HUES6 (cell line): Measurements from ENCODE around the gene CPNE9.
A peak's percentile ranks its signal among the peaks of the same experiment; 100 is the strongest.

ENCODE experiments used
- H3K27ac ChIP-seq: 2 replicates; pipeline ENCODE4 v1.7.0; 2013; ENCODE audit warnings: low read depth, mild to moderate bottlenecking, low read length, inconsistent platforms
- H3K27me3 ChIP-seq: 2 replicates; pipeline ENCODE4 v1.6.1; 2013; ENCODE audit warnings: low read length; ENCODE audit not compliant: control insufficient read depth, insufficient read depth
- H3K36me3 ChIP-seq: 2 replicates; pipeline ENCODE4 v1.6.1; 2013; ENCODE audit warnings: low read length; ENCODE audit not compliant: control insufficient read depth, insufficient read depth
- H3K4me1 ChIP-seq: 2 replicates; pipeline ENCODE4 v1.6.1; 2013; ENCODE audit warnings: low read length; ENCODE audit not compliant: control insufficient read depth, insufficient read depth
- H3K4me3 ChIP-seq: 2 replicates; pipeline ENCODE4 v1.5.1; 2013; ENCODE audit warnings: low read depth, low read length
- H3K9ac ChIP-seq: one replicate; pipeline ENCODE4 v1.6.1; 2013; ENCODE audit warnings: mild to moderate bottlenecking, low read length
- H3K9me3 ChIP-seq: 2 replicates; pipeline ENCODE4 v1.6.1; 2013; ENCODE audit warnings: low read depth, low read length; ENCODE audit not compliant: control insufficient read depth, insufficient read depth

Gene CPNE9

DNA sequence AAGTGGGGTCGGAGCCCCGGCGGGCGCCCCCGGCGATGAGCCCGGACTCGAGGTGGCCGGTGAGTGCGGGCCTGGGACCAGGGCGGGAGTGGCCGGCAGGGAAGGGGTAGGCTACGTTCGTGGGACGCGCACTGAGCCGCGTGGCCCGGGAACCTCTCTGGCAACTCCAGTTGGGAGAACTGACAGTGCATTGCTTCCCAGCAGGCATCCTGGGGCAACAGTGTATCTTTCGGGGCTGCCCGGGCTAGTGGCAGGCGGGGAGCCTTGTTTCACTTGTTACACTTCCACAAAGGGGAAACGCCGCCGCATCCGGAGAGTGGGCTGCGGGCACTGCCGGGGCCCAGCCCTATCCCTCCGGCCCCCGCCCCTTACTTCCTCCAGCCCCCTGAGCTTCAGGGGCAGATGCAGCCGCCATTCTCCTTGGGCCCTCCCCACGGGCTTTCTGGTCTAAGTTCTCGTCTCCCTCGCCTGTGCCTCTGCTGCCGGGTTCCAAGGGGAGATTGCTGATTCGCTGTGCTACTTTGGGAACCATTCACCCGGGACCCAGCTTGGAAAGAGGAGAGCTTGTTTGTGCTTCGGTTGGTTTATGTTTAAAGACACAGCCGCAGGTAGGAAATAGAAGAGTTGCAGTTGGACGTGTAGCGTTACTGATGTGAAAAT is 28.6 kb downstream of the CPNE9 start:
- Histone ChIP-seq H3K36me3 (peaks cover 41% of the 10 kb centered on the region), H3K9ac (peak overlapping the region; percentile 100), H3K27me3 (no peaks in the 10 kb centered on the region), H3K4me3 (peak overlapping the region; percentile 98), H3K4me1 (peaks cover 12% of the 10 kb centered on the region), H3K9me3 (no peaks in the 10 kb centered on the region), H3K27ac (peak overlapping the region; percentile 100)

DNA sequence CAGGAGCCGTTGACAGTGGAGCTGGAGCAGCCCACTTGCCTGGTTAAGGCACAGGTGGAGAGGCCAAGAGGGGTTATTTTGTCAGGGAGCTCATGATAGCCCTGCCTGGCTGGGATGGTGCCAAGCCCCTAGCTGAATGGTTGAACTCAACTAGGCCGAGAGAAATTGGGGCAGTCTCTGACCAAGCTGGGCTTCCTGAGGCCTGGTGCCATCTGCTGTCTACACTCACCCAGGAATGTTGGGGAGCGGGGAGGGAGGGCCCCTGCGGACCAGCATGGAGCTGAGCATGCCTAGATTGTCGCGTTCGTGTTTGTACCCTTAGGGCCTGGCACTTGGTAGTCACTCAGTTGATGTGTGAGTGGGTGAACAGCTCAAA is 29.1 kb downstream of the CPNE9 start:
- H3K4me1 ChIP-seq, result peaks cover 12% of the 10 kb centered on the region
- no peak overlapping the region for H3K27ac ChIP-seq
- H3K27me3 ChIP-seq, result no peaks in the 10 kb centered on the region
- no peaks in the 10 kb centered on the region for H3K9me3 ChIP-seq
- peaks cover 46% of the 10 kb centered on the region for H3K36me3 ChIP-seq
- peak overlapping the region; percentile 98 for H3K4me3 ChIP-seq
- peak overlapping the region; percentile 100 for H3K9ac ChIP-seq

DNA sequence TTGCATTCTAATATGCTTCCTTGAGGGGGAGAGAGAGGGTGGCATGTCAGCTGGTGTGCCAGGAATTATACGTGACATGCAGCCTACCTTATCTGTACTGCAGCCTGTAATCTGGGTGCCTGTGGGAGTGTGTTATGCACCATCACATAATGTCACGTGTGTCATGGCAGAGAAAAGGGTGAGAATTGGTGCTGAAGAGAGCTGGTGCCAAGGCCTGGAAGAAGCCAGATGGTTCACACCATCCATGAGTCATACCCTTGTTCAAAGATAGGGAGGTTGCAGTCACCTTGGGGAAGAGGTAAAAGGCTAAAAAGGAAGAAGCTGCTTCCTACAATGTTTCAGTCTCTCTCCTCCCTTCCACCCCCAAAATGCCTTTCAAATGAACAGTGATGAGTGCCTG is 33.2 kb downstream of the CPNE9 start:
- no peak overlapping the region for H3K27ac ChIP-seq
- peaks cover 88% of the 10 kb centered on the region for H3K36me3 ChIP-seq
- H3K4me3 ChIP-seq, result no peak overlapping the region
- H3K9me3 ChIP-seq, result no peaks in the 10 kb centered on the region
- H3K4me1 ChIP-seq, result peaks cover 6% of the 10 kb centered on the region
- no peak overlapping the region for H3K9ac ChIP-seq
- no peaks in the 10 kb centered on the region for H3K27me3 ChIP-seq

DNA sequence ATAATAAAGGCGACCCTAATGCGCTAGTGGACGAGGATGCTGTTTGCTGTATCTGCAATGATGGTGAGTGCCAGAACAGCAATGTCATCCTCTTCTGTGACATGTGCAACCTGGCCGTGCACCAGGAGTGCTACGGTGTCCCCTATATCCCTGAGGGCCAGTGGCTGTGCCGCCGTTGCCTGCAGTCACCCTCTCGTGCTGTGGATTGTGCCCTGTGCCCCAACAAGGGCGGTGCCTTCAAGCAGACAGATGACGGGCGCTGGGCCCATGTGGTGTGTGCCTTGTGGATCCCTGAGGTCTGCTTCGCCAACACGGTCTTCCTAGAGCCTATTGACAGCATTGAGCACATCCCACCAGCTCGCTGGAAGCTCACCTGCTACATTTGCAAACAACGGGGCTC is 35.5 kb downstream of the CPNE9 start:
- H3K9me3 ChIP-seq, result no peaks in the 10 kb centered on the region
- no peak overlapping the region for H3K9ac ChIP-seq
- H3K4me3 ChIP-seq, result no peak overlapping the region
- H3K27me3 ChIP-seq, result no peaks in the 10 kb centered on the region
- peaks cover 97% of the 10 kb centered on the region for H3K36me3 ChIP-seq
- no peaks in the 10 kb centered on the region for H3K4me1 ChIP-seq
- no peak overlapping the region for H3K27ac ChIP-seq

DNA sequence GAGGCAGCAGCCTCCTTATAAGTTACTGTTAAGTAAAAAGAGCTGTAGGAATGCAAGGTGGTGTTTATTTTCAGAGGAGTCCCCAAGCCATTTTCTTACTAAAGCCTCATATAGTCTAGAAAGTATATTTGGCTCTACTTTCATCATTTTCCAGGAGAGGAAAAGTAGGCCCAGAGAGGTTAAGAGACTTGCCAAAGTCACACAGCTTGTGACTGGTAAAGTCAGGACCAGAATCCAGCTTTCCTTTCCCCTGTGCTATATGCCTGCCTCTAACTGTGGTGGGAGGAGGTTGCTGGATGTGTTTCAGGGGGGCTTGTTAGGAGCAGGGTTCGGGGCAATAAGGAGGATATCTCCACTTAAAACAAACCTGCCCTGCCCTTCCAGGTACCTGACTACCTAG is 38.9 kb downstream of the CPNE9 start:
- H3K4me3 ChIP-seq, result no peak overlapping the region
- H3K4me1 ChIP-seq, result no peaks in the 10 kb centered on the region
- H3K27ac ChIP-seq, result no peak overlapping the region
- H3K9ac ChIP-seq, result no peak overlapping the region
- H3K36me3 ChIP-seq, result peaks cover 100% of the 10 kb centered on the region
- H3K9me3 ChIP-seq, result no peaks in the 10 kb centered on the region
- H3K27me3 ChIP-seq, result no peaks in the 10 kb centered on the region

DNA sequence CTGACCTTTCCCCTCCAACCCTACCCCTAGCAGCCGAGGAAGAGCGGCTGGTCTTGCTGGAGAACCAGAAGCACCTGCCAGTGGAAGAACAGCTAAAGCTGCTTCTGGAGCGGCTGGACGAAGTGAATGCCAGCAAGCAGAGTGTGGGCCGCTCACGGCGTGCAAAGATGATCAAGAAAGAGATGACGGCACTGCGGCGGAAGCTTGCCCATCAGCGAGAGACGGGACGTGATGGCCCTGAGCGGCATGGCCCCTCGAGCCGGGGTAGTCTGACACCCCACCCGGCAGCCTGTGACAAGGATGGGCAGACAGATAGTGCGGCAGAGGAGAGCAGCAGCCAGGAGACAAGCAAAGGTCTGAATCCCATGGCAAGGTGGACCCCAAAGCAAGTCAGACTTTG is 39.9 kb downstream of the CPNE9 start:
- Histone ChIP-seq H3K27me3 (no peaks in the 10 kb centered on the region), H3K9ac (no peak overlapping the region), H3K4me1 (no peaks in the 10 kb centered on the region), H3K9me3 (no peaks in the 10 kb centered on the region), H3K36me3 (peaks cover 100% of the 10 kb centered on the region), H3K27ac (no peak overlapping the region), H3K4me3 (no peak overlapping the region)

DNA sequence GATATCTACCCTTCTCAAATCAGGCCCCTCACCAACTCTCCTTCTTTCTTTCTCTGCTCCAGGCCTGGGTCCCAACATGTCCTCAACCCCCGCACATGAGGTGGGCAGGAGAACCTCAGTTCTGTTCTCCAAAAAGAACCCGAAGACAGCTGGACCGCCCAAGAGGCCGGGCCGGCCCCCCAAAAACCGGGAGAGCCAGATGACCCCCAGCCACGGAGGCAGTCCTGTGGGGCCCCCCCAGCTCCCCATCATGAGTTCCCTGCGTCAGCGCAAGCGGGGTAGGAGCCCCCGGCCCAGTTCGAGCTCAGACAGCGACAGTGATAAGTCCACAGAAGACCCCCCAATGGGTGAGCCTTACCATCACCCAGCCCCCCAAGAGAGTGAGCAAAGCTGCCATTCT is 40.5 kb downstream of the CPNE9 start:
- H3K36me3 ChIP-seq, result peaks cover 95% of the 10 kb centered on the region

DNA sequence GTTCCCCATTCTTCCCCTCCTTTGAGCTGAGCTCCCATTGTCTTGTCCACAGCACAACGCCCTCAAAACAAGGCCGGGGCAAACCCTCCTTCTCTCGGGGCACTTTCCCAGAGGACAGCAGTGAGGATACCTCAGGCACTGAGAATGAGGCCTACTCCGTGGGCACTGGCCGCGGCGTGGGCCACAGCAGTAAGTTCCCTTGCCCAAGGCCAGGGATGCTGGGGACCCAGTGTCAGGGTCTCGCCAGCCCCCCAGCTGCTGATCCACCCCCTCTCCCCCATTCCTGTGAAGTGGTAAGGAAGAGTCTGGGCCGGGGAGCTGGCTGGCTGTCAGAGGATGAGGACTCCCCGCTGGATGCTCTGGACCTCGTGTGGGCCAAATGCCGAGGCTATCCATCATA is 41.9 kb downstream of the CPNE9 start:
- H3K4me3 ChIP-seq, result no peak overlapping the region
- H3K4me1 ChIP-seq, result 0 out of 2 replicates have a peak, but pooled peaks cover 3% of the 10 kb centered on the region
- no peaks in the 10 kb centered on the region for H3K9me3 ChIP-seq
- no peak overlapping the region for H3K27ac ChIP-seq
- peaks cover 81% of the 10 kb centered on the region for H3K36me3 ChIP-seq
- H3K9ac ChIP-seq, result no peak overlapping the region
- H3K27me3 ChIP-seq, result no peaks in the 10 kb centered on the region

More for the DNA sequence above, 40.5 kb downstream of the CPNE9 start:
- Histone ChIP-seq H3K27ac (no peak overlapping the region), H3K9ac (no peak overlapping the region), H3K9me3 (no peaks in the 10 kb centered on the region), H3K4me3 (no peak overlapping the region), H3K27me3 (no peaks in the 10 kb centered on the region), H3K4me1 (no peaks in the 10 kb centered on the region)

DNA sequence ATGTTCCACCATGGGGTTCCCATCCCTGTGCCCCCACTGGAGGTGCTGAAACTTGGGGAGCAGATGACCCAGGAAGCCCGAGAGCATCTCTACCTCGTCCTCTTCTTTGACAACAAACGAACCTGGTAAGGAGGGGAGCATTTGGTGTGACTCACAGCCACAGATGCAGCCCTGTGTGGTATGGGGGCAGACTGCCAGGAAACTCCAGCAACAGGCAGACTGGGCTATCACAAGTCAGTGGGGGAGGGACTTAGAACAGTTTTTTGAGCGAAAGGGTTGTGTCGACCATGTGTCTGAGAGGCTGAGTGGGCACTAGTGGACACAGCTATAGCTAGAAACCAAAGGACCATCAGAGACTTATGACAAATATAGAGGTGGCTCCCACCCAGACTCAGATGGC is 42.7 kb downstream of the CPNE9 start:
- 0 out of 2 replicates have a peak, but pooled peaks cover 7% of the 10 kb centered on the region for H3K4me1 ChIP-seq
- H3K9me3 ChIP-seq, result no peaks in the 10 kb centered on the region
- no peak overlapping the region for H3K27ac ChIP-seq
- no peaks in the 10 kb centered on the region for H3K27me3 ChIP-seq
- no peak overlapping the region for H3K9ac ChIP-seq
- peaks cover 75% of the 10 kb centered on the region for H3K36me3 ChIP-seq
- no peak overlapping the region for H3K4me3 ChIP-seq

DNA sequence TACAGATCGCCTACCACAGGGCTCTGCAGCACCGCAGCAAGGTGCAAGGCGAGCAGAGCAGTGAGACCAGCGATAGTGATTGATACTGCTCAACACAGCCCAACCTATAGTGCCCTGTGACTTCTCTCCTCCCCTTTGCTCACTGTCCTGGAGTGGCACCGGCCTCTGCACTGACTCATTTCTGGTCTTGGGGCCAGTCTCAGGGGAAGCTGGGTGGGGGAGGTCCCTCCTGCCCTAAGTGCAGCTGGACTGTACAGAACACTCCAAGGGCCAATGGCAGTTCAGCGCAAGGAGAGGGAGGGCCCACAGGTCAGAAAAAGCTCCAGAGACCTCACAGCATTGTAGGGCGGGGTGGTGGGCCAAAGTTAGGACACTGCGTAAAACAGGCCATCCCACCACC is 43.6 kb downstream of the CPNE9 start:
- Histone ChIP-seq H3K4me1 (0 out of 2 replicates have a peak, but pooled peaks cover 7% of the 10 kb centered on the region), H3K36me3 (peaks cover 75% of the 10 kb centered on the region), H3K4me3 (no peak overlapping the region), H3K9ac (no peak overlapping the region), H3K27me3 (no peaks in the 10 kb centered on the region), H3K9me3 (no peaks in the 10 kb centered on the region), H3K27ac (no peak overlapping the region)

DNA sequence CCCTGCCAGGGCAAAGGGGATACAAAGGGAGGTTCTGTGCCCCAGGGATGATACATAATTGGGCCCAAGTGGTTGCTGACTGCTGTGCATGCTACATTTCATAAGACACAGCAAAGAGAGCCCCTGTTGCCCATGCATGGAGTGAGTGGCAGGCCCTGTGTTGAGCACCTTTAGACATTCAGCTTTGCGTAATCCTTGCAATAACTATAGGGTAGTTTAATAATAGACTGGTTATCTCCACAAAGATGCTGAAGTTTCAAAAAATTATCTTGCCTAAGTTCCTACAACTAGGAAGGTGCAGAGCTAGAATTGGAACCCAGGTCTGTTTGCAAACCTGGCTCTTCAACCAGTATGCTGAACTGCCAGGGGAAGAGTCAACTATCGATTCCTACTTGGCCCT is 44.4 kb downstream of the CPNE9 start:
- Histone ChIP-seq H3K27ac (no peak overlapping the region), H3K4me3 (no peak overlapping the region), H3K9ac (no peak overlapping the region), H3K27me3 (no peaks in the 10 kb centered on the region), H3K36me3 (peaks cover 75% of the 10 kb centered on the region), H3K9me3 (no peaks in the 10 kb centered on the region), H3K4me1 (0 out of 2 replicates have a peak, but pooled peaks cover 7% of the 10 kb centered on the region)
